Right forelimb (tissue), 1 donor: ENCODE results near the gene SPCS2.
"Not testable (repeated sequence)": the region's sequence is repeated elsewhere in the genome, so short reads cannot be mapped to it uniquely, and the experiment has no call there.

Source experiments
- DNase-seq: peaks from one replicate; pipeline ENCODE4 v3.0.0-alpha.2; 2018

Gene SPCS2

GRCh38 chr11:74950374-74950969 is 1.4 kb downstream of the SPCS2 start:
- DNase-seq = no peak

GRCh38 chr11:74951226-74951625 is 2.2 kb downstream of the SPCS2 start:
- DNase-seq = no peak

- DNase-seq = no peak
These were observed 3.7 kb downstream of the SPCS2 start for GRCh38 chr11:74952752-74953151.

GRCh38 chr11:74953451-74953850 is 4.4 kb downstream of the SPCS2 start:
- DNase-seq = no peak

- no peak for DNase-seq
These were observed 5.1 kb downstream of the SPCS2 start for GRCh38 chr11:74954199-74954598.

- DNase-seq = no peak
These were observed 7.4 kb downstream of the SPCS2 start for GRCh38 chr11:74956397-74957015.

GRCh38 chr11:74957937-74958629 is 9.0 kb downstream of the SPCS2 start:
- no peak for DNase-seq

GRCh38 chr11:74960128-74960527 is 11.1 kb downstream of the SPCS2 start:
- DNase-seq = not testable (repeated sequence)

GRCh38 chr11:74966651-74967050 is 17.6 kb downstream of the SPCS2 start:
- no peak for DNase-seq

- no peak for DNase-seq
These were observed 21.9 kb downstream of the SPCS2 start for GRCh38 chr11:74970852-74971395.

GRCh38 chr11:74971424-74971823 is 22.4 kb downstream of the SPCS2 start:
- DNase-seq = no peak

GRCh38 chr11:74978041-74978440 is 29.0 kb downstream of the SPCS2 start:
- DNase-seq = no peak

- DNase-seq = no peak
These were observed 31.6 kb downstream of the SPCS2 start for GRCh38 chr11:74980634-74981033.

- no peak for DNase-seq
These were observed 32.8 kb downstream of the SPCS2 start for GRCh38 chr11:74981888-74982287.

- no peak for DNase-seq
These were observed 35.0 kb downstream of the SPCS2 start for GRCh38 chr11:74984070-74984469.

- DNase-seq = no peak
These were observed 35.7 kb downstream of the SPCS2 start for GRCh38 chr11:74984730-74985129.

GRCh38 chr11:74988541-74989259 is 39.6 kb downstream of the SPCS2 start, which contains the start of gene NEU3:
Gene NEU3, plus strand, starts transcription at chr11:74988933. Its CDS starts 128 bp downstream, at chr11:74989061.
- peak; percentile 86 for DNase-seq

GRCh38 chr11:74989260-74989638 is 40.2 kb downstream of the SPCS2 start:
- DNase-seq = no peak

- DNase-seq = not testable (repeated sequence)
These were observed 41.1 kb downstream of the SPCS2 start for GRCh38 chr11:74990150-74990549.

- no peak for DNase-seq
These were observed 41.9 kb downstream of the SPCS2 start for GRCh38 chr11:74990941-74991340.

- no peak for DNase-seq
These were observed 43.8 kb downstream of the SPCS2 start for GRCh38 chr11:74992852-74993251.

- DNase-seq = no peak
These were observed 51.9 kb downstream of the SPCS2 start for GRCh38 chr11:75000975-75001354.

GRCh38 chr11:75001686-75002085 is 52.6 kb downstream of the SPCS2 start:
- DNase-seq = no peak
